ENCODE results near the gene APC2.
"Not testable (repeated sequence)": the region's sequence is repeated elsewhere in the genome, so short reads cannot be mapped to it uniquely, and the experiment has no call there.

Gene APC2

DNA sequence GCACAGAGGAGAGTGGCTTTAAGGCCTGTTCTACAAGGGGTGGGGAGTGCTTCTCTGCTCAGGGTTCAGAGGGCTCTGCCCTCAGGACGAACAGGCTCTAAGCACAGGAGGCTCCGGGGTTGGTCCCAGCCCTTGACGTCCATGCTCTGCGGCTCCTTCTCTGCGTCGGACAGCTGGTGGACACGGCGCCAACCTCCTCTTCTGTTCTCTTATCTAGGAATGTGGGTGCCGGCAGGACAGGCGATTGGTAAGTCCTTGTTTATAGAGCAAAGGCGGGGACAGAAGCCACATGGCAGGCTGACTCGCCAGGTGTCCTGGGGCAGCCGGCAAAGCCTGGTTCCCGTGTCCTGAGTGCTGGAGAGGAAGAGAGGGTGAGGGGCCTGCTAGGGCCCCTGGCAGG is 20.2 kb upstream of the APC2 start:
- DNase-seq (ENCODE audit: low read depth in 1 of 2, low spot score in 1 of 2), result no peak

DNA sequence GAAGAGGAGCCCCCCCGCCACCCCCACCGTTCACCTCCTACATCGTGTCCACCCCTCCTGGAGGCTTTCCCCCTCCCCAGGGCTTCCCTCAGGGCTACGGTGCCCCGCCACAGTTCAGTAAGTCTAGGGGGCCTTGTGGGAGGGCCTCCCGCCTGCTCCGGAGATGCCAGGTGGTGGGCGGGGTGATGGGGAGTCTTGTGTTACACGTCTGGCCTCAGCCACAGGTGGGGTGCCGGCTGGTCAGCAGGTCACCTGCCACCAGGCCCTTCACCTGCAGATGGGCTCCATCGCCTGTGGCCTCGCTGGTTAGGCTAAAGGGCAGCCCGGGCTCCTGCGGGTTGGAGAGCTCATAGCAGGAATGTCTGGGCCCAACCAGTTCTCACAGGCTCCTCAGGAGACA is 19.7 kb upstream of the APC2 start:
- no peak for DNase-seq (ENCODE audit: low read depth in 1 of 2, low spot score in 1 of 2)

DNA sequence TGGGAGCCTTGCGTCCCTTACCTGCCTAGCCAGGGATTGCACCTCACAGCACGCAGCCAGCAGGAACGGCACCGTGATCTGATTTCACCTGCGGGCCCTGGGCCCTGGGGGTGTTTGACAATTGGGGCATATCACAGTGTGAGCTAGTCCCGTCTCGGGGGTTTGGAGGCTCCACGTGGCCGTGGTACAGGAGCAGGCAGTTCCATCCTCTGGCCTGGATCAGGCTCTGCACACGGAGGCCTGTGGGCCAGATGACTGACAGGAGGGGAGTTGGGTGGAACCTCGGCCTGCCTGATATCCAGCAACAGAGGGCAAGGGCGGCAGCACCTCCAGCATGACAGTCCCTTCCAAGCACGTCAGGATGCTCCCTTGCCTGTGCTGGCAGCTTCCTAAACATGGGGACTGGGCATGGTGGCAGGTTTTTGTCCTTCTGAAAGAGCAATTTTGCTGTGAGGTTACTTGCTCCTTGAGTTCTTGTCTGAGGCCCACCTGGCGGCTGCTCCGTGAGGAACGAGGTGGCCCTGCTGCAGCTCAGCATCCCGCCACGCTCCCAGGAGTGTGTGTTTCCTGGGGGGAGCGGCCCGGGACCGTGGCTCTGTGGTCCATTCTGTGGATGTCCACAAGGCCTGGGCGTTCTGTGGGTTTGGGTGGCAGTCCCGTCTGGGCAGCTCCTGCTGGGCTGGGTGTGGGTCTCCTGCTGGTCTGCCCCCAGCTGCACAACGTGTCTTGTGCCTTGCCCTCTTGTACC is 18.0 kb upstream of the APC2 start:
- DNase-seq (ENCODE audit: low read depth in 1 of 2, low spot score in 1 of 2), result no peak

DNA sequence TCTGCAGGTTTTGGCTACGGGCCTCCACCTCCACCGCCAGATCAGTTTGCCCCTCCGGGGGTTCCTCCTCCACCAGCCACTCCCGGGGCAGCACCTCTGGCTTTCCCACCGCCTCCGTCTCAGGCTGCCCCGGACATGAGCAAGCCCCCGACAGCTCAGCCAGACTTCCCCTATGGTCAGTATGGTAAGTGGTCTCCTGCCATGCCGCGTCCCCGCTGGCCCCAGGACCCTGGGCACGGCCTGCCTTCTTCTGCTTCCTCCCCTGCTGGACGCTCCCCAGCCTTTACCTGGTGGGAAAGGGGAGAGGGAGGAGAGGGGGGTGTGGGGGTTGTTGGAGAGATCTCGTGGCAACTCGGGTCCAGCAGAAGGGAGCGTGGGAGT is 17.4 kb upstream of the APC2 start:
- no peak for DNase-seq (ENCODE audit: low read depth in 1 of 2, low spot score in 1 of 2)

DNA sequence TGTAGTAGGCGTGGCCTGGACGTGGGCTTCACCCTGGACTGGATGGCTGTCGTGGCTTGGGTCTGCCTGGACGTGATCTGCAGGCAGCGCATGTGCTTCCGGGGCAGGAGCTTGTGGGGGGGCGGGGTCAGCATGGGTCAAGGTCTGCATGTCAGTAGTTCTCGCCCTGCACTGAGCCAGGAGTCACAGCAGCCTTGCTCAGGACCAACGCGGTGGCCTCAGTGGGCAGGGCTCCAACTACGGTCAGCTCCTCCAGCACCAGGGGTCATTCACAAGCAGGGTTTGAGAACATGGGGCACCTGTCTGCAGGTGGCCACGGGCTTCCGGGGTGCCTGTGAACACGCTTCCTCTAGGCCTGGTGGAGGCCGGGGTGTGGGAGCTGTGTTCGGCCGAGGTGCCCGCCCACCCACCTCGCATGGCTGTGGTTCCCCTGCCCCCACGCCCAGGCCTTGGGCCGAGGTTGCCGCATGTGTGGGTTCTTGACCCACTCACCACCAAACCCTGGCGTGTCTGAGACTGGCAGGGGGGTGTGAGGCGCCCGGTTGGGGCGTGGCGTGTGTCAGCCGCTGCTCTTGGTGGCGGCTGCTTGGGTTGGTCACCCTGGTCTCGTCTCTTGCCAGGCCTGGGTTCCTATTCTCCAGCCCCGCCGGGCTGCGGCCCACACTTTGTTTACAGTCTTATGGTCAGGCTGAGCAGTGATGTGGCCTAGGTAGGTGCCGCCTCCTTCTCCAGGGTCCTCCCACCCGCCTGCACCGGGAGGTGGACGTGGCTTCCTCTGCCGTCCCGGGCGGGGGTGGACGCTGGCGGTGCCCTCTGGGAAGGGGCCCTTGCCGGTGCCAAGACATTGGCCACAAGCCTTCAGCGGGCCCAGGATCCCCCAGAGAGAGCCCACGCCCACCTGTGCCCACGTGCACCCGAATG is 16.5 kb upstream of the APC2 start:
- DNase-seq (ENCODE audit: low read depth in 1 of 2, low spot score in 1 of 2), result no peak

DNA sequence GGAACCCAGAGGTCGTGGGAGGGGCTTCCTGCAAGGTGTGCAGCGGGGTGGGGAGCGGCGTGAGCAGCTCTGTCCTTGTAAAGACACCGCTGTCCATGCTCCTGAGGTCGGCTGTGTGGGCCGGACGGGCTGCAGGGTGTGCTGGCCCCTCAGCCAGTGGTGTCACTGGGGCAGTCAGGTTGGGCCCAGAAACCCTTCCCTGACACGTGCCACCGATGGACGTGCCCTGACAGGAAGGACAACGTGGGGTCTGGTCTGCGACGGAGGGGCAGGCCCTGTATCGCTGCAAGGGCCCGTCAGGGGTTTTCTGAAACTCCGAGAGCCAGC is 15.9 kb upstream of the APC2 start:
- DNase-seq (ENCODE audit: low read depth in 1 of 2, low spot score in 1 of 2), result no peak

DNA sequence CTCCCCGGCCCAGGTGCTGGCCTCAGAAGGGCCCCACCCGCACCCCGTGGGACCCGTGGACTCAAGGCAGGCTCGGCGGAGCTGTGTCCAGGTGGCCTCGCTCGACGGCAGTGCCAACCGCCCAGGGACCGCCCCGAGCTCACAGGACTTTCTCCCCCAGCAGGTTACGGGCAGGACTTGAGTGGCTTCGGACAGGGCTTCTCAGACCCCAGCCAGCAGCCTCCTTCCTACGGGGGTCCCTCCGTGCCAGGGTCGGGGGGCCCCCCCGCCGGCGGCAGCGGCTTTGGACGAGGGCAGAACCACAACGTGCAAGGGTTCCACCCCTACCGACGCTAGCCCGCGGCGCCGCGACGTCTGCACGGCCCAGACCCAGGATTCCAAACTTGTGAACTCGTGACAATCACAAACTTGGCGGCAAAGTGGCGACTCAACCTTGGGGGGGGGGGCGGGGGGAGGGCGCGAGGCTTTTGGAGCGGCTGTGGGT is 15.3 kb upstream of the APC2 start:
- no peak for DNase-seq (ENCODE audit: low read depth in 1 of 2, low spot score in 1 of 2)

DNA sequence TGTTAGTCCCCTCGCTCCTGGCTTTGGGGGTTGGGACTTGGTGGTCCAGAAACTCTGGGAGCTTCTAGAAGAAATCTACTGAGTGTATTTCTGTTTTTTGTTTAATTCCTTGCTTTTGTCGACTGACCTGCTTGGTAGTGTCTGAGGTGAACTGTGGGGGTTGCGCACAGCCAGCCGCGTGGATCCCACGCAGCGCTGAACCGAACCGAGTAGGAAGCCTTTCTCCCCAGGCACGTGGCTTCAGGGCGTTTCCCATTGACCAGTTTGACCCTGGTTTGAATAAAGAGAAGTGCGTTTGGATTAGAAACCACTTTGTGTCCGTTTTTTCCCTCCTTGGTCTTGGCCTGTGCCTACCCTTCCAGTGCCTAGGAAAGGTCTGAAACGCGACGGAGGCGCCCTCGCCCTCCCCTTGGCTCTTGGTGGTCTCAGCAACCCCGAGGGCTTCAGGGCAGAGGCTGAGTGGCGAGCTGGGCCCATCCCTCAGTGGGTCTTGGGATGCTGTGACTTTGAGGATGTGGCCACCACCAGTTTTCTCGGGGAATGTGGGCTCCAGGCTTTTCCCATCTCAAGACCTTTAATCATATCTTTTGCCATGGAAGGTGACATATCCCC is 14.4 kb upstream of the APC2 start:
- DNase-seq (ENCODE audit: low read depth in 1 of 2, low spot score in 1 of 2), result no peak

DNA sequence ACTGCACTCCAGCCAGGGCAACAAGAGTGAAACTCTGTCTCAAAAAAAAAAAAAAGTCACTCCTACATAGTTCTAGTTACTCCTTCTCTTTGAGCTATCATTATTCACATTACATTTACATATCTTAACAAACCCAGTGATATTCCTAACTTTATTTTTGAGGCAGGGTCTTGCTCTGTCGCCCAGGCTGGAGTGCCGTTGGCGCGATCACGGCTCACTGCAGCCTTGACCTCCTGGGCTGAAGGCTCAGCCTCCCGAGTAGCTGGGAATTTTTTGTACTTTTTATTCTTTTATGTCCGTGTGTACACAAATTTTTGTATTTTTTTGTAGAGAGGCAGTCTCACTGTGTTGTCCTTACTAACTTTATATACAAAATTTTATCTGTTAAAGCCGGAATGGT is 12.3 kb upstream of the APC2 start:
- no peak for DNase-seq (ENCODE audit: low read depth in 1 of 2, low spot score in 1 of 2)

DNA sequence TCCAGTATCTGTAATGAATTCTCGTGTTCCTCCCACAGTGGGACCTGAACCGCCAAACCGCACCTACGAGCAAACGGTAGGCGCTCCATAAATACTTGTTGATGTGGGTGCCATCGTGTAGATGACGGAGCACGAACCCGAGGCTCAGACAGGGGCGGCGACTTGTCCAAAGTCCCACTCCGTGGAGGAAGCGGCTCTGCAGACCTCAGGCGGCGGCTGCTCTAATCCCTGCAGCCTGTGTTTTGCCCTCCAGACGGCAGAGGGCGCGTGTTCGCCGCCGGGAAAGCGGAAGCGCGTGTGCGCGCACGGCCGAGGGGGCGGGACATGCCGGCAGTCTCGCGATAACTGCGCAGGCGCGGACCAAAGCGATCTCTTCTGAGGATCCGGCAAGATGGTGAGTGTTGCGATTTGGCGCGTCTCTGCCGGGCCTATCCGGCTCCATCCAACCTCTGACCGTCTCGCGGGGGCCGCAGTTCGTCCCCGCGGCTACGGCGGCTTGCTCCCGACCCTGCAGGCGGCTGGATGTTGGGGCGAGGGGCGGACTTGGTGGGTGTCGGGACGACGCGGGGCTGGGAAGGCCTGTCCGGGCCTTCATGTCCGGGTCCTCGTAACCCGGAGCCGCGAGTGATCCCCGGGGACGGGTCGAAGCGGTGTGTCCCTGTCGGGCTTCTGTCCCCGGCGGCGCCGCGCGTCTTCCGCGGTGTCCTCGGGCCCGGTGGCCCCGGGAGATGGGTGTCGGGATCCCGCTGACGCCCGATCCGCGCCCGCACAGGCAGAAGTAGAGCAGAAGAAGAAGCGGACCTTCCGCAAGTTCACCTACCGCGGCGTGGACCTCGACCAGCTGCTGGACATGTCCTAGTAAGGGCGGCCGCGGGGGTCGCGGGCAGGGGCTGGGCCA is 11.6 kb upstream of the APC2 start, which contains the start of gene RPS15:
Gene RPS15 (plus strand): TSS at position 362 of the 898 bp plus-strand sequence. CDS start 30 bp downstream, at position 392.
- DNase-seq (ENCODE audit: low read depth in 1 of 2, low spot score in 1 of 2), result peak; percentile 95

DNA sequence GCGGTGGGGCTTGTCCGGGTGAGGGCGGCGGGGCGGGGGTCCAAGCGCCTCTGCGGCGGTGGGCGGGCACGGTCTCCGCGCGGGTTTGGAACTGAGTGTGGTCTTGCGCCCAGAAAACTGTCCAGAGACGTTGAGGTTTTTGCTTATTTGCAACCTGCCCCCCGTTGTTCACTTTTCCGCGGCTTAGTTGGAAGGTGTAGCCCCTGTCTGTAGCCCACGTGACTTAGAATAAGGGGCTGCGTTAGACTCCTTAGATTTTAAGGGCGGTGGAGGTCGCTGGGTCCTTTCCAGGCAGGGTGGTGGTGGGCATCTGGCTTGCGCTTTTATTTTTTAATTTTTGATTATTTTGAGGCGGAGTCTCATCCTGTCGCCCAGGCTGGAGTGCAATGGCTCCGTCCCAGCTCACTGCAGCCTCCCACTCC is 11.0 kb upstream of the APC2 start:
- DNase-seq (ENCODE audit: low read depth in 1 of 2, low spot score in 1 of 2), result no peak

DNA sequence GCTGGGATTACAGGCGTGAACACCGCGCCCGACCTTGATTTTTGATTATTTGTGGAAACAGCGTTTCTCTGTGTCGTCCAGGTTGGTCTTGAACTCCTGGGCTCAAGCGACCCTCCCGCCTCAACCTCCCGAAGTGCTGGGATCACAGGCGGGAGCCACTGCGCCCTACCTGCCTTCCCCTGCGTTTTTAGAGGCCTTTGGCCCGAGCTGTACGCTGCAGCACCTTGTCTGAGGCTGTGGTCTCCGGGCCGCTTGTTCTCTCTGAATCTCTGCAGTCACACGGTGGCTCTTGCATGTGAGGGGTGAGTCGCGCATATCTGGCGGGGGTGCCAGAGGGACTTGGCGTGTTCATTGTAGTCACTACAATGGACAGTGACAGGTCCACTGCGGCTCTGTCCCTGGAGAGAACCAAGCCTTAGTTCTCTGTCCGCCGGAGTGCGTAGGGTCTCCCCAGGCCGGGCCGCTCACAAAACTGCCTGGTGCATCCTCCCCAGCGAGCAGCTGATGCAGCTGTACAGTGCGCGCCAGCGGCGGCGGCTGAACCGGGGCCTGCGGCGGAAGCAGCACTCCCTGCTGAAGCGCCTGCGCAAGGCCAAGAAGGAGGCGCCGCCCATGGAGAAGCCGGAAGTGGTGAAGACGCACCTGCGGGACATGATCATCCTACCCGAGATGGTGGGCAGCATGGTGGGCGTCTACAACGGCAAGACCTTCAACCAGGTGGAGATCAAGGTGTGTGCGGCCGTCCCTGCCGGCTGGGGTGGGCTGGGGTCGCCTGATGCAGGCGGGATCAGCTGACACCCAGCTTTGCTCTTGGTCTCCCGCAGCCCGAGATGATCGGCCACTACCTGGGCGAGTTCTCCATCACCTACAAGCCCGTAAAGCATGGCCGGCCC is 10.2 kb upstream of the APC2 start:
- not testable (repeated sequence) for DNase-seq (ENCODE audit: low read depth in 1 of 2, low spot score in 1 of 2)

DNA sequence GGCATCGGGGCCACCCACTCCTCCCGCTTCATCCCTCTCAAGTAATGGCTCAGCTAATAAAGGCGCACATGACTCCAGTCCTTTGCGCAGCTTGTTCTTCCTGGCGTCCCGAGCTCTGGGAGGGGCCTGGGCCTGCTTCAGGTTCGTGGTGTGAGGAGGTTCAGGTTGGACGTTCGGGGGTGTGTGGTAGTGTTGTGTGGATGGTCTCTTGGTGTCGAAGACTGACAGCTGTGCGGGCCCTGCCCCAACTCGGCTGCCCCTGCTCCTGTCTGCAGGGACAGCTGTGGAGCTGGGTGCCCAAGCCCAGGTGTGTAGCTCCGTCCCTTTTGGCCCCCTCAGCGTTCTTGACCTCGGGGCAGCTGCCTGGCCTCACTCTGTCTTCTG is 9.5 kb upstream of the APC2 start:
- no peak for DNase-seq (ENCODE audit: low read depth in 1 of 2, low spot score in 1 of 2)

DNA sequence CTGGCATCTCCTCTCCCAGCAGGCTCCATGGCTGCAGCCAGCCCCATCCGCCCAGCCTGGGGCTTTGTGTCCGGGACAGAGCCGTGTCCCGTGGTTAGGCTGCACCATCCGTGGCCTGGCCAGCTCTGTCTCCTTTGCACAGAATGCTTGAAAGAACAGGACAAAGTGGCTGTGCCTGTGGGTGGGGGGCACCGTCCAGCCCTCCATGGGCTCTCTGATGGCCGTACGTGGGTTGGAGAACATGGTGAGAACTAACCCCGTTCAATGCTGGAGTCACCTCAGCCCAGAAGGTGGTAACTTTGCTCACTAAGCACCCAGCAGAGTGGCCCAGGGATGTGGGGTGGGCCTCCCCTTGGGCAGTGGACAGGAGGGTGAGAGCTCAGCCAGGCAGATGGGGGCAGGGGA is 8.9 kb upstream of the APC2 start:
- no peak for DNase-seq (ENCODE audit: low read depth in 1 of 2, low spot score in 1 of 2)

DNA sequence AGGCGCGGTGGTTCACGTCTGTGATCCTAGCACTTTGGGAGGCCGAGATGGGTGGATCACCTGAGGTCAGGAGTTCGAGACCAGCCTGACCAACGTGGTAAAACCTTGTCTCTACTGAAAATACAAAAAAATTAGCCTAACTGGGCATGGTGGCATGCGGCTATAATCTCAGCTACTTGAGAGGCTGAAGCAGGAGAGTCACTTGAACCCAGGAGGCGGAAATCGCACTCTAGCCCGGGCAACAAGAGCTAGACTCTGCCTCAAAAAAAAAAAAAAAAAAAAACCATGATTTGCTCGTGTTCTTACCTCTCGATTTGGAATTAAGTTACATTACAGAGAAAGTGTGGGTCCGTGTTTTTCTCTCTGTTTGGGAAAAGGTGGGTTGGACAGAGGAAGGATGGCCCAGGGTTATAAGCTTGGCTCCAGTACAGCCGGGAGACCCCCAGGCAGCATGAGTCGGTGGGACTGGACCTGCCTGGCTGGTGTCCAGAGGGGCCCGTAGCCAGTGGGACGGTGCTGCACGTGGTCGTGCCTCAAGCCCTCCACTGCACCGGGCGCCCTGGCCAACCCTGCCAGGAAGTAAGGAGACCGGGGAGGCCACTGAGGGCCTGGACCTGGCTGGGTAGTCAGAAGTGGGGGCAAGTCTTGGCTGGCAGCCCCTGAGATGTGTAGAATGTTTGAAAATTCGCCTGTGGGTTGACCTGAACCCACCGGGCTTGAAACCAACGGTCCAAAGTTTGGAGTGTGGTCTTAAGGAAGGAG is 8.1 kb upstream of the APC2 start:
- DNase-seq (ENCODE audit: low read depth in 1 of 2, low spot score in 1 of 2), result no peak

DNA sequence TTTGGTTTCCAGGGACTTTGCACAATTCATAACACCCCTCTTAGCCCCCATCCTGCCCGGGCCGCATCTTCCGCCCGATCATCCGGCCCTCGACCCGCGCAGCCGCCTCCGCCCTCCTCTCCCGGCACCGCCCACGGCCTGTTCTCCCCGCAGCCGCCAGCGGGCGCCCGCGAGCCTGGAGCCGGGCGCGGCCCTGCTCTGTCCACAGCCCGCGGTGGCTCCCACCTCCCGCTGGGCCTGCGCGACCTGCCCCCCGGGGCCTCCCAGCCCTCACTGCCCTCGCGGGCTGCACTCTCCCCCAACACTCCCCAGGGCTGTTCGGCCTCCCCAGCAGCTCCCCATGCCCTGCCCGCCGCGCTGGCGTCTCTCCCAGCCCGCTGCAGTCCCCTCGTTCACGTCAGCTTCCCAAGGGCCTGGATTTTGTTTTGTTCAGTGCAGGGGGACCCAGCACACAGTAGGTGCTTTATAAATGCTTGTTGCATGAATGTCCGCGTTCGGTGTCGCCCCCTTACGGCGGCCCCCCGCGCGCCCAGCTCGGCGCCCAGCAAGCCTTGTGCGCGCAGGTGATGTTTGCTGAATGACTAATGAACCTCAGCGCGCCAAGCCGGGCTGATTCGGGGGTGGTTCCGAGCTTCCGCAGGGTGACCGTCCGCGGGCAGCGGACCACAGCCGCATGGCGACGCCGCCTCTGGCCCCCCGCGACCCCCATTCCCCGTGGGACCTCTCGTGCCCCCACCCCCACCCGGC is 4.6 kb upstream of the APC2 start:
- peak; percentile 60 to 72 for DNase-seq (ENCODE audit: low read depth in 1 of 2, low spot score in 1 of 2)

DNA sequence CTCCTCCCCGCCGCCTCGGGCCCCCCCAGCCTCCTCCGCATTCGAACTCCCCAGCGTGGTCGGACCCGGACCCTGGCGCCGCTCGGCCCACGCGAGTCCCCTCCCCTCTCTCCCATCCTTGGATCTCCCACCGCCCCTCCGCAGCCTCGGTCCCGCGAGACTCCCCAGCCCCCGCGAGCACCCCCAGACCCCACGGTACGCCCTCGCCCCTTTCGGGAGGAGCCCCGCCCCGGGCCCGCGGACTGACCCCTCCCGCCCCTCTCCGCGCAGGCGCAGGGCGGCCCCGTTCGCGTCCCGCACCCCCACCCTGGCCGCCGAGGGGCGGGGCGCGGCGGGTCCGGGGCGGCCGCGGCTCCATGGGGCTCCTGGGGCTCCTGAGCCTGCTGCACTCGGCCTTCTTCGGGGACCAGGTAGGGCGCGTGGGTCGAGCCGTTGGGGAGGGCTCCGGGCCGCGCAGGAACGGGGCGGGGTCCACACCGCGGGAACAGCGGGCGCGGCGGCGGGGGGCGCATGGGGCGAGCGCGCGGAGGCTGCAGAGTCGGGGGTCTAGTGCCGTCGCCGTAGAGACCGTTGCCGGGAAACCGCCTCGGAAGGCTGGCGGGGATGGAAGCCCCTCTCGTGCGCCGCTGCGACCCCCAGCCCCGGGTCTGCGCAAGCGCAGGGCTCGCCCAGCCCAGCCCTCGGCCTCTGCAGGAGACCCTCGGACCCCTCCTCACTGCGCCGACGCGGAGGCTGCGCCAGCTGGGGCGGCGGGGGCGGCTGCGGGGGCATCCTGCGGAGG is 3.8 kb upstream of the APC2 start:
- no peak for DNase-seq (ENCODE audit: low read depth in 1 of 2, low spot score in 1 of 2)
